GM19193 (cell line): ENCODE measurements around the gene TLL2.

Experiments
- POLR2A ChIP-seq: IDR thresholded peaks from 4 replicates; pipeline ENCODE4 v1.6.1; 2011; ENCODE audit not compliant: insufficient read depth, insufficient read length; ENCODE audit errors: extremely low read depth

TLL2 gene

DNA sequence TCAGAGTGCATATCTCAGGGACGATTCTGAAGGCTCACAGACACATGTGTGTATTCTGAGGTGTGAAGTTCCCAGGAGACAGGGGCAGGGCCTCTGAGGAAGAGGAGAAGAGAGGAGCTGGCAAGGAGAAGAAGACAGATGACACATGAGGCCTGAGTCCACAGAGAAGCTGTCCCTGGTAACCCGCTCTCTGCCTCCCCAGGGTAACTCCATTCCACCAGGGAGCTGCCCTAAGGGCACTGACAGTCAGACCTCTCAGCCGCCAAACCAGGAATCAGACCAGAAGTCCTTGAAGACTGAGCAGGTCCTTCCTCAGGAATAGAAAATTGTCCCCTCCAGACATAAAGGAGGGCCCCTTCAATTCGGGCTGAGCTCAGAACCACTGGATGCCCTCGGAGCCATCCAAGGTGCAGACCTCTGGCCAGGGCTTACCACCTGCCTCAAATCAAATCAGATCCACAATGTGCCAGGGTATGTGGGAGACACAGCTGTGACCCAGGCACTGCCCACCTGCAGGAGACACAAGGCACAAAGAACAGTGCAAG lies 57.4 kb downstream of the TLL2 start:
- TF ChIP-seq POLR2A, result no peak

DNA sequence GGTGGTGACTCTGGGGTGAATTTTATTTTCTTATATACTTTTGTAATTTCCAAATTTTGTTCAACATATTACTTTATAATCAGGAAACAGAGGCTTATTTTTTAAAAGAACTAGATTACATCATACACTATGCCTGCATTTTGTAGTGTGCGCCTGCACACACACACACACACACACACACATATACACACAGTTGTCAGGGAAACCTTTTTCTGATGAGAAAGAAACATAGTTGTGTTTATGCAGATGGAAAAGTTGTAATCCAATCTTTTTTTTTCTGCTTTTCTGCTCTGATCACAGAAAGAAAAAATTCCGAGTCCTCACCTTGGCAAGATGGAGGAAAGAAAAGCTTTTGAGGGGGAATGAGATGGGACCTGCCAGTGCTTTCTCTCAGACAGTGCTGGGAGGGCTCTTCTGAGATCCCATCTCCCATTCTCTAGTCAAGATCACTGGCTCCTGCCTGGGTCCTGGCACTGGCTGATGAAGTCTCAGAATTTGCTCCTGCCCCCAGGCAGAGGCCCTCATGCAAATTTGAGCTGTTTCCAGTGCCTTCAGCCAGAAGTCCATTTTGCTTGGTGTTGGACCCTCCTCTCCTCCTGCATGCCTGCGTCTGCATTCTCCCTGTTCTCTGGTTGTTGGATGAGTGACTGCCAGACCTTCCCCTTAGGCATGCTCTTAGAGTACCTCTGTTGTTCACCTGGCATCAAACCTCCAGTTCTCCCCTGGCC lies 59.7 kb downstream of the TLL2 start:
- TF ChIP-seq POLR2A, result no peak

DNA sequence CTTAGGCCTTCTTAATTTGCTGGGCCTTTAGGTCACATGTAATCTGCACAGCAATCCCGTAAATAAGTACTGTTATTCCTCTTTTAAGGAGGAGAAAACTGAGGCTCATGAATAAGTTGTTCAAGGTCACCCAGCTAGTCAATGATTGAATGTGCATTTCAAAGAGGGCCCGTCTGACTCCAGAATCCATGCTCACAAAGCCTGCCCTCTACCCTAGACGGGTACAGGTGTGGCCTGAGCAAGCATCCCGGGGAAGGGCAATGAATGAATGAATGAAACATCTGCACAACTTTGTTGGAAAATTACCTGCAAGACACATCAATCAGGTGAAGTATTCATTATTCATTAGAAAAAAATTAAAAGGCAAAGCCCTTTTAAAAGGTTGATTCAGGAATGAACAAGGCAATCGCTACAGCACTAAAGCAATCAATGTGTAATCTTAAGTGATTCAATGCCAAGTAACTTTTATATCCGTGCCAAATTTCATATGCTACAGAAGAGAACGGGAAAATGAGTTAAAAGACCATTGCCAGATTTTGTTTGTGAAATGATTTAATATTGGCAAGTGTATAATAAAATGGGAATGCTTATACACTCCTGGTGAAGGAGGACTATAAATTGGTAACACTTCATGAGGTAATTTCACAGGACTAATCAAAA lies 61.1 kb downstream of the TLL2 start:
- TF ChIP-seq POLR2A, result no peak

DNA sequence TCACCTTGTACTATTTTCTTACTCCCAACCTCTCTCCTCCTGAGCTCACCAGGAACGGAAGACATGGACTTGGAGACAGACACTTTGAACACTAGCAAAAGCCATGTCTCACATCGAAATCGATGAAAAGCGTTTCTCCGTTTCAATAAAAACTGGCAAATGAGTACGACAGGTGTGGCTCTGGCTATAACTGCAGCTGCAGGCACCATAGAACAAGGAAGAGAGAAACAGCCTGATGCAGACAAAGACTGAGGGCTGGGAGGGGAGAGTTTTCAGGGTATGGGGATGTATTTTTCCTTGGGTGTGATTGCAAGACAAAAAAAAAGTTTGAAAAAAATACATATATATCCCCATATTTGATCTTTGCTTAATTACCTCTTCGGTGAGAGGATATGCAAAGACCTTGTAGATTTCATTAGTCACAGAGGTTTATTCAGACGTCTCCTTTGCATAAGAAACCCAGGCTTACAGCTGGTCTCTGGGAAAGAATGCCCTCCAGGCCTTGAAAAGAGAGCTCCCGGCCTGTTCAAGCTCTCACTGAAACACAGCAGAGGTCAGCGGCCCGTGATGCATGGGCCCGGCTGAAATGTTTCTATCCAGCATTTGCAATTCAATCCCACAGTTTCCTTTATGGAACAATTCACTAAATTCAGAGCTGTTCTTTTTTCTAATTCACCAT lies 63.1 kb downstream of the TLL2 start:
- no peak for TF ChIP-seq POLR2A

DNA sequence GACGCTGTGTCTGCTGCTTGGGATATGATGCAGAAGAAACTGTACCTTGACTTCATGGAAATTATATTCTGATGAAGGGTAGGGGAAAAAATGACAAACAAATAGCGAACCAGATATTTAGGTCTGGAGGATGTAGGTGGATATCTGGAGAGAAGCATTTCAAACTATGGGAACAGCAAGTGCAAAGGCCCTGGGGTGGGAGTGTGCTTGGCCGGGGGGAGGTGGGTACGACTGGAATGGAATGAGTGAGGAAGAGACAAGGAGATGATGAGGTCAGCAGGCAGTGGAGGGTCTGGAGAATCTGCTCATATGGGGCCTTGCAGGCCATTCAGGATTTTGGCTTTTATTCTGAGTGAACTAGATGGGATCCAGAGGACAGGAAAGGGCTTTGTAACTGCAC lies 65.2 kb downstream of the TLL2 start:
- TF ChIP-seq POLR2A, result no peak

DNA sequence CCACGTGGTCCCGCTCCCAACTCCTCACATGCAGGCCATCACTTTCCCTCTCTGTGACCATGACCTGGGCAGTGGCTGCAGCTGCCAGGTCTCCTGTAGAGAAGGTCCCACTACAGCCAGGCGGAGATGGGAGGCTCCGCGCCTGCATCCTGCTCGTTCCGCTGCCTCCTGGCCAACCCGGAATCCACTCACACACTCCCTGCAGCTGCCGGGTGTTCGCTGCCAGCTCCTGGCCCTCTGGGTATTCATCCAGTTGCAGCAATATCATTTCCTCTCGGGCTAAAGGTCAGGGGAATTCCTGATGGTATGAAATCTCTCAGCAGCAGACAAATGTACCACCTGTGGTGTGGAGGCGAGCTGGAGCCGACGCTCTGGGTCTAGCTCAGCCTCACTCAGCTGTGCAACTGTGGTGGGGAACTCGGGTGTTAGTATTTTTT lies 65.7 kb downstream of the TLL2 start:
- TF ChIP-seq POLR2A, result no peak

DNA sequence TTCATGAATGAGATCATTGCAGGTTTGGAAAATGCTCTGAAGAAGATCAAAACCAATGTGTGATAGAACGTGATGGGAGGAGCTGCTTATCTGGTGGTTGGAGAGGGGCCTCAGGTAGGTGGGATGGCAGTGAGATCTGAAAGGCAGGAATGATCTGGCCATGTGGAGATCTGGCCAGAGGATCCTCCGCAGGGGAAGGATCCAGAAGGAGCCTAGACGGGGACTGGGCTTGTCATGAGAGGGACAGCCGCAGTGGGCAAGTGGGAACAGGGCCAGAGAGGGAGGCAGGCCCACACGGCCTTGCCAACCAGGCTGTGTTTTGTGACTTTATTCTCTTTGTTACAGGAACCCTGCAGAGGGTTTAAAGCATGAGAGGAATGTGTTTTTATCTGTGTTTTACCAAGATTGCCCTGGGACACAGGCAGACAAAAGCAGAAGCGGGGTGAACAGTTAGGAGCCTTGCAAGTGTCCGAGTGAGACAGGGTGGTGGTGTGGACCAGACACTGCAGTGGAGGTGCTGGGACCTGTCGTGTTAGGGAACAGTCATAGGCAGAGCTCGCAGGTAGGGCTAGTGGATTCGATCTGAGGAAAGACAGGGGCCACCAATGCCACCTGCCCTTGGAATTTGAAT lies 66.6 kb downstream of the TLL2 start:
- TF ChIP-seq POLR2A, result no peak

DNA sequence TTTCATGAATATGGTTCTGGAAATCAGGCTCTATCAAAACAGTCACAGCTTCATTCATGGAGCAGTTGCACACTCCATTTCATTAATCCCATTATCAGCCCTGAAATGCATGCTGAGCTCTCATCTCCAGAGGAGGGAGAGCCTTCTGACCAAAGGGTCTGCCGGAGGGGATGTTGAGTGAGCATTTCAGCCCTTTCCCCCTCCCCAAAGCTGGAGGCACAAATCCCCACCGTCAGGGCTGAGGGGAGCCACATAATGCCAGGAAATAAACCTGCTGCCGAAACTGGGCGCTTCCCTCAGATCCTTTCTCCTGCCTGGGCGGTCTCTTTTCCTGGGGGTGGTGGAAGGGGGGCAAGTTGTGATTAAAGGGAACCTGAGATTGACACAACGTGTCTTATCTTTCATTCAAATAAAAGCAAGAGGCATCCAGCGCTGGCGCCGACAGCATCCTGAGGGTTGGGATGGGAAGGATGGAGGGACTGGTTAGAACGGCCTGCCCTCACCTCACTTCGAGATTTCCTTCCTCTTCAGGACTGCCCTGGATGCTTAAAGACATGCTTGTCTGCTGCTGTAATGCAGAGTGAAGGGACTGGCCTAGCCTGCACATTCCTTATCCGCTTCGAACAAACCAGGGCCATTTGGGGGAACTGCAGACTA lies 71.6 kb downstream of the TLL2 start:
- no peak for TF ChIP-seq POLR2A

DNA sequence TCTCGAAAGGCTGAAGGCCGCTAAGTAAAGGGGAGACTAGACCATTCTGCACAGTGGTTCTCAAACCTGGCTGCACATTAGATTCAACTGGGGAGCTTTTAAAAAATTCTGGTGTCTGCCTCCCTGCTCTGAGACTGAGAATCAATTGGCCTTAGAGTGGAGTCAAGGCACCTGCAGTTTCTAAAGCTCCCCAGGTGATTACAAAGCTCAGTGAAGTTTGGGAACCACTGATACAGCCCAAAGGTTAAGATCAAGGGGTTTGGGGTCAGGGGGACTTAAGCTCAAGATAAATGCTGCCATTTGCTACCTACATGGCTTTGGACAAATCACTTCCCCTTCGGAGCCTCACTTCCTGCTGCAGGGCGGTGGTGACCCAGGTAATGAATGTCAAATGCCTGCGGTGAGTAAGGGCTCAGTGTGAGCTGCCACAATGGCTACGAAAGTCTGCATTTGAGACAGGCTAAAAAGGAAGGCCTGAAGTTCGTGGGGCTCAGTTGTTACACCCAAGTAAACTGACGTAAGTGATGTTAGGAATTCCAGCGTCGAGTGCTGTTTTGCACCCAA lies 72.3 kb downstream of the TLL2 start:
- no peak for TF ChIP-seq POLR2A

DNA sequence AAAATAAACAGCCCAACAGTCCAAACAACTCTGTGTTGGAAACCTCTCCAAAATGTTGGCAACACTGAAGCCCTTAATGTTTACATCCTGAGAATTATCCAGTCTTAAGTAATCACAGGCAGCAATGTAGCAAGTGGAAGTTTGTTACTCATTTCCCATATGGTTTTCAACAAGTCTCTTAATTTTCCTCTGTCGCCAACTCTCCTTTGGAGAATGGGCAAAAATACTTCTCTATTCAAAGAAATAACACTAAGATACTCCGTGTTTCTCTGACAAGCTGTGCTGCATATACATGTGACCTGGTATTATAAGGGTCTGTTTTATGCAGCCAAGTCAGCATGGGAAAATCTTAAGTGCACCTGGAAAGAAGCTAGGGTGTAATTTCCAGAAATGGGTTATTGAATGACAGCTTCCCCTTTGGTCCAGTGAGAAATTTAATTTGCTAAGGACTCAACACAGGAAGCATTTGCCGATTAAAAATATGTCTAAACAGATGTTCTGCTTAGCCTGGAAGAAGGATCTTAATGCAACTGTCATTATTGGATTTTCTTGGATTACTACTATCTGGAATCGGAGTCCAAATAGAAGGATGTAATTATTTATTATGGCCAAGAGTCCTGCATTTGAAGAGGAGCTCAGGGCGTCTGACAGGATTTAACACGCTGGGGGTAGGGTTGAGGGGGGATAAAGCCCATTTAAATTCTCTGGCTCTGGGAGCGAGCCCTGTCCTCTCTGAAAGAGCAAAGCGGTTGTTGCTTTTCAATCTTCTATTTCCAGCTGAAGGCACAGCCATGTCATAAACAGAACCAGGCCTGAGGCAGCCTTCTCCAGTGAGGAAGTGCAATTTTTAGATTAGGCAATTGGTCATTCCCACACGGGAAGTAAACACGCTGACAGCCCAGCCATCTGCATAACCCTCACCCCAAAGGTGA lies 73.1 kb downstream of the TLL2 start:
- no peak for TF ChIP-seq POLR2A

DNA sequence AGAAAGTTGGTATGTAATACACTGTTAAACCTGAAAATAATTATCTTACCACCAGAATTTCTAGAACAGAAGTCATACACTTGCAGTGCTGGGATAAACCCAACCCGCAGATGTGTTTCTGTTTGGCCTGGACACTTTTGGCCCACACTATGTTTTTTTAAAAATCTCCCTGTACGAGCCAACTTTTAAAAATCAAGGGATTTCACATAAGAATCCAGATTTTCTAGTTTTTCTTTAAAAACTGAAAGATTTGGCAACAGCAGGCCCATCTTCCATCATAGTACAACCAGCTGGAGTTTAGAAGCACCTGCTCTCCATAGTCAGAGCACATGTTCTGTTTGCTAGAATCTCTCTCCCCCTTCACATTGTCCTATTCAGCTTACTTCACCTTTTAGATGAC lies 74.0 kb downstream of the TLL2 start:
- TF ChIP-seq POLR2A, result no peak

DNA sequence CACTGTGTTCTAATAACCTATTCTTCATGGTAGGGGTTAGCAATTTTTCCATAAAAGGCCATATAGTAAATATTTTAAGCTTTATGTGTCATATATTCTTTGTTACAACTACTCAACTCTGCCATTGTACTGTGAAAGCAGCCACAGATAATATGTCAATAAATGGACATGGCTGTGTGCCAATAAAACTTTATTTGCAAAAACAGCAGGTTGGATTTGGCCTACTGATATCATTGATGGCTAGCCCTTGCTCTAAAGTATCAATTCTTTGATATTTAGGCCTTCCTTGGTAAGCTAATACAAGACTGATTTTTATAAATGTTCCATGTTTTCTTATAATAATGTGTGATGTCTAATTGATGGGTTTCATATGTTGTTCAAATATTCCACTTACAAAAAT lies 77.7 kb downstream of the TLL2 start:
- no peak for TF ChIP-seq POLR2A

DNA sequence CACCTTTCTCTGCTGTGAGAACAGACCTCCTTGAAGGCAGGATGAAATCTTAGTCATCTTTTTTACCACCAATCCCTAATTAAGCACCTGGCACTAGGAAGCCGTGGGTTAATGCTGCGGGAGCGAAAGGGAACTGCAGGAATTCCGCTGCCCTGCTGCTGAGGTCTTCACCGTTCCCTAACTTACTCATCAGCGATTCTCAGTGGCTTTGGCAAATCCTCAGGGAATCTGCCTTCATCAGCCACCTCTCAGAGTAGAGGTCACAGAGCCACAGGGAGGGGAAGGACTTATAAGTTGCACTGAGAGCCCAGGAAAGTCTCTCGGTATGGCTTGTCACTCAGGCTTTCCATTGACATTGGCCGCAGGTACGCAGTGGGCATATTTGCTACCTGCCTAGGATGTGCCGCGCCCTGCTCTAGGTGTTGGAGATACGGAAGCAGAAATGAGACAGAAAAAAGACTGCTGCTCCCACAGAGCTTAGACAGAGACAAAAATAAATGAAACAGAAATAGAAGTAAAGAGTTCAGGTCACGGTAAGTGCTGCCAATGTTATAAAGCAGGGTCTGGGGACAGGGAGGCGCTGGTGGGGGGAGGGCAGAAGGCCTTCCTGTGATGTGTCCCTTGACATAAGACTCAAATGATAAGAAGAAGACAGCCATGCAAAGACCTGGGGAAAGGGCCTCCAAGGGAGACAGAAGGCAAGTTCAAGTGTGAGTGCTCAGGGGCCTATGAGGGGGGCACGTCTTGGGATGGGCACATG lies 82.3 kb downstream of the TLL2 start:
- TF ChIP-seq POLR2A, result no peak
